D721Med (cell line): ENCODE measurements around the gene NES.

ENCODE experiments used
- DNase-seq: peaks from one replicate; pipeline ENCODE4 v3.0.0; 2011; ENCODE audit warnings: low spot score; ENCODE audit not compliant: insufficient read length
- FAIRE-seq: peaks from 2 replicates; lab custom pipeline; 2011; peaks lifted over from hg19 to GRCh38; lab: Jason Lieb, UNC
- TF ChIP-seq, protein P1 (sequence below): IDR thresholded peaks from 2 replicates; pipeline ENCODE4 v1.5.1; 2012; ENCODE audit warnings: mild to moderate bottlenecking, control low read depth; ENCODE audit not compliant: insufficient read depth; ENCODE audit errors: missing control alignments

The NES gene

DNA sequence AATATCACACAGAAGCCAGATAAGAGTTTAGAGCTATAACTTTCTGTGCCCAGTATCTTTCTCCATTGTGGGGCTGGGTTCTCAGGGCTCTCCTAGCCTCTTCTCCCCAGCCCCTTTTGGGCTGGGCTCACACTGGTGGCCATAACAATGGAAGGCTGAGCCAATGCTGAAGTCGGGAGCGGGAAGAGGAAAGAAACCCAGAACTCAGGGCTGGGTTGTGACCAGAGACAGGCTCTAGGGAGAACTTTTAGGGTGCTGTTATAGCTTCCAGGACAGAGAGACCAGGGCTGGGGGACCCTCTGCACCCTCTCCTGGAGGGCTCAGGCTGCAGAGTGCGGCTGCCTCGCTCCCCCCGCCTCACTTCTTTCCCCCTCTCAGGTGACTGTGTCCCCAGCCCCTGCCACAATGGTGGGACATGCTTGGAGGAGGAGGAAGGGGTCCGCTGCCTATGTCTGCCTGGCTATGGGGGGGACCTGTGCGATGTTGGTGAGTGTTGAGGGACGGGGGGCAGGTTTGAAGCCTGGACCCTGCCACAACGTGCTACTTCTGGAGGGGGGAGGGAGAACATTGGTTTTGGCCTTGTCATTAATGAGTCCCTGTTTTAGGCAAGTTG is 21.2 kb downstream of the NES start:
- TF ChIP-seq, protein P1, sequence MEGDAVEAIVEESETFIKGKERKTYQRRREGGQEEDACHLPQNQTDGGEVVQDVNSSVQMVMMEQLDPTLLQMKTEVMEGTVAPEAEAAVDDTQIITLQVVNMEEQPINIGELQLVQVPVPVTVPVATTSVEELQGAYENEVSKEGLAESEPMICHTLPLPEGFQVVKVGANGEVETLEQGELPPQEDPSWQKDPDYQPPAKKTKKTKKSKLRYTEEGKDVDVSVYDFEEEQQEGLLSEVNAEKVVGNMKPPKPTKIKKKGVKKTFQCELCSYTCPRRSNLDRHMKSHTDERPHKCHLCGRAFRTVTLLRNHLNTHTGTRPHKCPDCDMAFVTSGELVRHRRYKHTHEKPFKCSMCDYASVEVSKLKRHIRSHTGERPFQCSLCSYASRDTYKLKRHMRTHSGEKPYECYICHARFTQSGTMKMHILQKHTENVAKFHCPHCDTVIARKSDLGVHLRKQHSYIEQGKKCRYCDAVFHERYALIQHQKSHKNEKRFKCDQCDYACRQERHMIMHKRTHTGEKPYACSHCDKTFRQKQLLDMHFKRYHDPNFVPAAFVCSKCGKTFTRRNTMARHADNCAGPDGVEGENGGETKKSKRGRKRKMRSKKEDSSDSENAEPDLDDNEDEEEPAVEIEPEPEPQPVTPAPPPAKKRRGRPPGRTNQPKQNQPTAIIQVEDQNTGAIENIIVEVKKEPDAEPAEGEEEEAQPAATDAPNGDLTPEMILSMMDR: no peak
- no peak for DNase-seq
- no peak for FAIRE-seq

DNA sequence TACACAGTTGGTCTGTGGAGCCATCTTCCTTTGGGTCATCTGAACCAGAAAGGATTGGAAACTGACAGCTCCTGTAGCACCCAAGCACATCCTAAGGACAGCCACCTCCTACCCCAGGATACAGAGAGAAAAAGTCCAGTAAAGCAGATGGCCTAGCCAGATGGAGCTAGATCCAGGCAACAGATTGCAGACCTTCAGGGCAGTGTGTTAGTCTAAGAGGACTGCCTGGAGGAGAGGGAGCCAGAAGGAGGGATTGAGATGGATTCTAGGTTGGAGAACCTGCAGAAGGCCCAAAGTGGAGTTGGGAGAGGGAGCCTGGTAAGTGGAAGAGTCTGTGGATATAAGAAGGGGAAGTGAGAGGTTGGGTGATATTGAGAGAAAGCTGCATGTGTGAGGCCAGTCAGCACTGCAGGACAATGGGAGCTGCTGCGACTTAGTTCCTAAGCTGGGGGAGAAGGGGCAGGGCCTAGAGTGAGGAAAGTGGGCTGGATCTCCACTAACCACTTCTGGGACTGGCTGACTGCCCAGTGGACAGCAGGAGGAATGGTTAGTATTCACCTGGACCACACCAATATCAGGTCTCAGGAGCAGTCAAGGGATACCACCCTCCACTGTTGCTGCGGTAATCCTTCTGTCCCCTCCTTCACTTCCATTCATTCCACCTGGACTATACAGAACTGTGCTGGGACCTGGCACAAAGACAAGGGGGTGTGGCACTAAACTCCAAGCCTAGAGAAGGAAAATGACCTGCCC is 21.9 kb downstream of the NES start:
- FAIRE-seq (no peak), DNase-seq (no peak)
- TF ChIP-seq, protein P1: no peak

GRCh38 chr1:156654700-156655099 is 22.5 kb downstream of the NES start:
- DNase-seq (no peak), FAIRE-seq (no peak)
- TF ChIP-seq, protein P1: no peak

GRCh38 chr1:156652992-156653355 is 24.2 kb downstream of the NES start:
- FAIRE-seq (no peak), DNase-seq (no peak)
- TF ChIP-seq, protein P1: no peak

- TF ChIP-seq, protein P1: no peak
- DNase-seq: no peak
Measured at GRCh38 chr1:156652131-156652991, 24.8 kb downstream of the NES start.

DNA sequence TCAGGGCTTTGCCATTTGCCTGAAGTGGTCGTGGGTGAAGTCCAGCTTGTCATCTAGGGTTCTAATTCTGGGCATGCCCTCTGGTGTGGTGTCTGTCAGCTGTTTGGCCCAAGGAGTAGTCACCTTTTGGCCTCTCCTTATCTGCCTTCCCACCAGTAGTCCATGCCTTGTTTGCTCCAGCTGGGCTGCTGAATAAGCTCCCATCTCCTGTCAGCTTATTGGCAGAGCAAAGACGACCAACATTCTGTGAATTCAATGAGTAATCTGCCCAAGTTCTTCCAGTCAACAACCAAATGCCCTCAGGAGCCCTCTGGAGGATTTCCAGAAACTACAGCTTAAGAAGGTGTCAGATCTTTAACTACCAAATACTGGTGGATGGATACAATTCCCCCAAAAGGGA is 28.3 kb downstream of the NES start:
- FAIRE-seq (no peak), DNase-seq (no peak)
- TF ChIP-seq, protein P1: no peak

More at GRCh38 chr1:156652131-156652991, 24.8 kb downstream of the NES start:
- FAIRE-seq: no peak

DNA sequence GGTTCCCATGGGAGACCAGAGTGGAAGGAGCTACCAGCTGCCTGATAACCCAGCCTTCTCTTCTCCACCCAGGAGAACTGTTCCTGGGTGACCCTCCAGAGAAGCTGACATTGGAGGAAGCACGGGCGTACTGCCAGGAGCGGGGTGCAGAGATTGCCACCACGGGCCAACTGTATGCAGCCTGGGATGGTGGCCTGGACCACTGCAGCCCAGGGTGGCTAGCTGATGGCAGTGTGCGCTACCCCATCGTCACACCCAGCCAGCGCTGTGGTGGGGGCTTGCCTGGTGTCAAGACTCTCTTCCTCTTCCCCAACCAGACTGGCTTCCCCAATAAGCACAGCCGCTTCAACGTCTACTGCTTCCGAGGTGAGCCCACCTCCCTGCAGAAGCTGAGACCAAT is 28.7 kb downstream of the NES start:
- TF ChIP-seq, protein P1: no peak
- no peak for DNase-seq
- no peak for FAIRE-seq
